DND-41 (cell line): ENCODE measurements around the gene ZNF75A.
A peak's percentile ranks its signal among the peaks of the same experiment; 100 is the strongest.

Experiments
- ATAC-seq: fragments of 200-7000 bp; cut with Tn5 transposase; 3 replicates; pipeline ENCODE4 v1.9.1; 2021; ENCODE audit warnings: low read depth; ENCODE audit not compliant: insufficient read depth
- DNase-seq: peaks from one replicate; pipeline ENCODE4 v3.0.0-alpha.2; 2020
- H2AFZ ChIP-seq: 2 replicates; pipeline ENCODE4 v1.6.0; 2012; ENCODE audit warnings: low read depth, low read length
- H3K27ac ChIP-seq: 2 replicates; pipeline ENCODE4 v1.5.1; 2012; ENCODE audit warnings: low read length, inconsistent platforms
- H3K27me3 ChIP-seq: fragments of 200-600 bp; sonication (generic); 2 replicates; pipeline ENCODE4 v1.6.0; 2012; ENCODE audit warnings: low read length, mild to moderate bottlenecking, inconsistent platforms; ENCODE audit not compliant: insufficient read depth, poor library complexity
- H3K36me3 ChIP-seq: 2 replicates; pipeline ENCODE4 v1.5.1; 2012; ENCODE audit warnings: low read length, inconsistent platforms; ENCODE audit not compliant: insufficient read depth
- H3K4me1 ChIP-seq: 2 replicates; pipeline ENCODE4 v1.5.1; 2012; ENCODE audit warnings: mild to moderate bottlenecking, low read length; ENCODE audit not compliant: insufficient read depth
- H3K4me2 ChIP-seq: 2 replicates; pipeline ENCODE4 v1.6.0; 2012; ENCODE audit warnings: mild to moderate bottlenecking, moderate library complexity, low read length, inconsistent platforms; ENCODE audit not compliant: insufficient read depth
- H3K4me3 ChIP-seq, 2 experiments: fragments of 200-600 bp in 1 of 2; shearing (Covaris generic) in 1 of 2; 2 replicates each; pipeline ENCODE4 v1.5.1; 2012 to 2016; ENCODE audit warnings: inconsistent platforms in 2 of 2, low read length in 2 of 2, mild to moderate bottlenecking in 2 of 2, low read depth in 1 of 2, moderate library complexity in 1 of 2
- H3K79me2 ChIP-seq: 2 replicates; pipeline ENCODE4 v1.6.0; 2012; ENCODE audit warnings: low read length, inconsistent platforms; ENCODE audit not compliant: insufficient read depth
- H3K9ac ChIP-seq: 2 replicates; pipeline ENCODE4 v1.6.0; 2012; ENCODE audit warnings: low read depth, mild to moderate bottlenecking, inconsistent platforms, low read length, moderate library complexity
- H3K9me3 ChIP-seq: 2 replicates; pipeline ENCODE4 v1.5.1; 2012; ENCODE audit warnings: low read length, moderate library complexity, mild to moderate bottlenecking, inconsistent platforms; ENCODE audit not compliant: insufficient read depth, severe bottlenecking
- H4K20me1 ChIP-seq: 2 replicates; pipeline ENCODE4 v1.6.0; 2012; ENCODE audit warnings: low read length; ENCODE audit not compliant: insufficient read depth
- CTCF ChIP-seq: IDR thresholded peaks from 2 replicates; pipeline ENCODE4 v1.5.1; 2012; ENCODE audit warnings: borderline replicate concordance, low read length, moderate library complexity, mild to moderate bottlenecking; ENCODE audit not compliant: poor library complexity, severe bottlenecking; ENCODE audit errors: extremely low read depth
- EZH2 ChIP-seq: IDR thresholded peaks from 3 replicates; pipeline ENCODE4 v1.6.1; 2012; ENCODE audit warnings: borderline replicate concordance, low read depth, mild to moderate bottlenecking, moderate library complexity, low read length, inconsistent platforms; ENCODE audit not compliant: severe bottlenecking

Gene ZNF75A

GRCh38 chr16:3274490-3274889 is 30.8 kb upstream of the ZNF75A start:
- no peak for DNase-seq
- no peak overlapping the region for H3K4me3 ChIP-seq
- H3K27me3 ChIP-seq: no peaks in the 10 kb centered on the region
- H3K79me2 ChIP-seq: no peaks in the 10 kb centered on the region
- TF ChIP-seq EZH2 (no peak), CTCF (no peak)
- no peaks in the 10 kb centered on the region for H4K20me1 ChIP-seq
- no peak overlapping the region for H3K9ac ChIP-seq
- no peaks in the 10 kb centered on the region for H3K4me1 ChIP-seq
- no peak overlapping the region for H3K27ac ChIP-seq
- peak; percentile 80 for ATAC-seq
- no peaks in the 10 kb centered on the region for H3K9me3 ChIP-seq
- no peaks in the 10 kb centered on the region for H3K36me3 ChIP-seq
- H3K4me2 ChIP-seq: no peak overlapping the region
- no peak overlapping the region for H2AFZ ChIP-seq

DNA sequence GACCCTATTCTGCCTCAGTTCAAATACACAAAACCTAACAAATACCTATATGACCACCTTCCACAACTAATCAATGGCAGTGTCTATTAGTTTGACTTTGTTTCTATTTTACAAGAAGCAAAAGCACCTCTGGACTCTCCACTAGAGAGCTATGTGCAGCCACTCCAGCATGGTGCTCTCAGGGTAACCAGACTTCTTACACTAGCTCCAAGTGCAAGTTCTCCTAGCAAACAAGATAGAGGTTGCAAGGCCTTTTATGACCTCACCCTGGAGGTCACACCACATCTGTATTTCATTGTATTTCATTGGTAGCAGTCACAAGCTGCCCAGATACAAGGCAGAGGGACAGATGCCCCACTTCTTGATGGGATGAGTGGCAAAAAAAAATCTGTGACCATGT is 30.4 kb upstream of the ZNF75A start:
- TF ChIP-seq EZH2 (no peak), CTCF (no peak)
- no peak overlapping the region for H3K4me3 ChIP-seq
- DNase-seq: no peak
- no peak overlapping the region for H3K27ac ChIP-seq
- no peak overlapping the region for H2AFZ ChIP-seq
- no peaks in the 10 kb centered on the region for H3K9me3 ChIP-seq
- ATAC-seq: no peak
- no peaks in the 10 kb centered on the region for H3K36me3 ChIP-seq
- no peaks in the 10 kb centered on the region for H3K4me1 ChIP-seq
- no peak overlapping the region for H3K4me2 ChIP-seq
- H4K20me1 ChIP-seq: no peaks in the 10 kb centered on the region
- no peaks in the 10 kb centered on the region for H3K27me3 ChIP-seq
- H3K9ac ChIP-seq: no peak overlapping the region
- no peaks in the 10 kb centered on the region for H3K79me2 ChIP-seq

DNA sequence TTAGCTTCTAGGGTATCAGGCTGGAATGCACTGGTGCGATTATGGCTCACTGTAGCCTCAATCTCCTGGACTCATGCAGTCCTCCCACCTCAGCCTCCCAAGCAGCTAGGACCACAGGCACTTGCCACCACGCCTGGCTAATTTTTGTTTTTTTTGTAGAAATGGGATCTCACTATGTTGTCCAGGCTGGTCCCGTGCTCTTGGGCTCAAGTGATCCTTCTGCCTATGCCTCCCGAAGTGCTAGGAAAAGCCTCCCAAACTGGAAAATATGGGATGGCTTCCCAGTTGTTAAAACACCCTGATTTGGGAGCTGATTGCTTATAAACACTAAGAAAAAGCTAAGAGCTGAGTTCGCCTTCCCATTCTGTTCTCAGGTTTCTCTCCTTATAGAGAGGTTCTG is 28.6 kb upstream of the ZNF75A start:
- no peak overlapping the region for H3K27ac ChIP-seq
- H3K9ac ChIP-seq: no peak overlapping the region
- DNase-seq: no peak
- no peak for ATAC-seq
- no peak overlapping the region for H3K4me2 ChIP-seq
- H3K4me3 ChIP-seq: no peak overlapping the region
- H4K20me1 ChIP-seq: no peaks in the 10 kb centered on the region
- TF ChIP-seq EZH2: no peak
- TF ChIP-seq CTCF: no peak
- no peaks in the 10 kb centered on the region for H3K9me3 ChIP-seq
- H3K27me3 ChIP-seq: no peaks in the 10 kb centered on the region
- H2AFZ ChIP-seq: no peak overlapping the region
- H3K79me2 ChIP-seq: no peaks in the 10 kb centered on the region
- H3K4me1 ChIP-seq: peaks cover 6% of the 10 kb centered on the region
- H3K36me3 ChIP-seq: no peaks in the 10 kb centered on the region
